Stimulated activated CD8-positive, alpha-beta memory T cell treated with anti-CD3 and anti-CD28 coated beads, Interleukin-12 subunit alpha, Interleukin-12 subunit beta, amount 100 ng/mL, for 24 hours (primary cell): ENCODE results near the gene HEXB.

Source experiments
- DNase-seq: peaks from one replicate; pipeline ENCODE4 v3.0.0-alpha.2; 2020; ENCODE audit errors: extremely low read depth

Gene HEXB

DNA sequence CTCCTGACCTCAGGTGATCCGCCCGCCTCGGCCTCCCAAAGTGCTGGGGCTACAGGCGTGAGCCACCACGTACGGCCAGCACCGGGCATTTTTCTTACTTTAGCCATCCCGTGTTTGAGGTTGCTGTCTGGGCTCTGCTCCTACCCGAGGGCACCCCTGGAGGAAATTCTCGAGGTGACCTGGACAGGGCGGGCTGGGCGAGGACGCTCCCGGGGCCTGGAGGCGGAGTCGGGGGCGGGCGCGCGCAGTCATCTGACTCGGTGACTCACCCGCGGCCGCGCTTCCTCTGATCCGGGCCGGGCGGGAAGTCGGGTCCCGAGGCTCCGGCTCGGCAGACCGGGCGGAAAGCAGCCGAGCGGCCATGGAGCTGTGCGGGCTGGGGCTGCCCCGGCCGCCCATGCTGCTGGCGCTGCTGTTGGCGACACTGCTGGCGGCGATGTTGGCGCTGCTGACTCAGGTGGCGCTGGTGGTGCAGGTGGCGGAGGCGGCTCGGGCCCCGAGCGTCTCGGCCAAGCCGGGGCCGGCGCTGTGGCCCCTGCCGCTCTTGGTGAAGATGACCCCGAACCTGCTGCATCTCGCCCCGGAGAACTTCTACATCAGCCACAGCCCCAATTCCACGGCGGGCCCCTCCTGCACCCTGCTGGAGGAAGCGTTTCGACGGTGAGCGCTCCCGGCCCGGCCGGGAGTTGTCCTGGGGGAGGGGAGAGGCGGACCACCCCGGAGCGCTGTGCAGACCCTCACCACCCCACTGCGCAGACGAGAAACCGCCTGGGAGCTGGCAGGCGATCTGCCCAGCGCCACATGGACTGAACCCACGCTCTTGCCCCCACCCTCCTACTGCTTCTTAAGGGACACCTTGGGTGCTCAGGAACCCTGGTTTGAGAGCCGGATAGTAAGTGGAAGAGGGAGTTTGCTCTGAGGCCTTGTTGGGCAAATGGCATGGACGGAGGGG is at the start of gene HEXB:
Gene HEXB, plus strand, starts transcription at position 334 of the 952 bp plus-strand sequence. Its CDS starts 28 bp downstream, at position 362.
- peak; percentile 71 for DNase-seq

GRCh38 chr5:74636149-74636548 is 48.9 kb upstream of the HEXB start:
- no peak for DNase-seq

GRCh38 chr5:74636552-74636951 is 48.5 kb upstream of the HEXB start:
- DNase-seq = no peak

GRCh38 chr5:74638544-74638969 is 46.5 kb upstream of the HEXB start:
- no peak for DNase-seq

DNA sequence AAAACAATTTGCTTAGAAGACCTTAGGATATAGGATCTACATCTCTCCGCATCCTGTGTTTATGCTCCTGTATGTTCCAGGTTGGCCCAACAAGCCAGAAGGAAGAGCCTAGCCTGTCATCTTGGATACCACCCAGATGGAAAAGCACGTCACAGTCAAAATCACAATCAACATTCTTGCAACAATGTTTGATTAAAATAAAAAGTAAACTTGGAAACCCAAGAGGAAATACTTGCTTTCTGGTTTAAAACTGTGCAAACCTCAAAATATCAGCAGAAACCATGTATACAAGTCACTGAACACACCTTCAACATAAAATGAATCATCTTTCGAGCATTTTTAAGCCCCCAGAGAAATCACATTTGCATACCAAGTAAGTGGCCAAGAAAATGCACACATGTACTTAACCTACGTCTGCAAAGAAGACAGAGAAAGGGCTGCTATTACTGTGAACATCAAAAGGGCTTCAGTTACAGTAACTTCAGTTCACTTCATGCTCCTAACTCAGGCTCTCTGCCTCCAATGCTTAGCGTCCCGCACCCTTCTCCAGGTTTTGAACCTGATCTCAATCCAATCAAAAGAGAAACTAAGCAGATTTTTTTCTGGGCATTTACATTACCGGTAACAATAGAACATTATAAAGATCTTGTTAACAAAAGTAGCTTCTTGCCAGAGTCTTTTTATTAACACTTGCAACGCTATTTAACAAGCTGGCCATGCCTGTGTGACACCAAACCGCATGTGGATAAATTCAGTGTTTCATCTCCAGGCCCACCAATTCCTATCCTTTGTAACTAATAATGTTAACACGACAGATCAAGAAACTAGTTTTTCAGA is 45.8 kb upstream of the HEXB start:
- no peak for DNase-seq

DNA sequence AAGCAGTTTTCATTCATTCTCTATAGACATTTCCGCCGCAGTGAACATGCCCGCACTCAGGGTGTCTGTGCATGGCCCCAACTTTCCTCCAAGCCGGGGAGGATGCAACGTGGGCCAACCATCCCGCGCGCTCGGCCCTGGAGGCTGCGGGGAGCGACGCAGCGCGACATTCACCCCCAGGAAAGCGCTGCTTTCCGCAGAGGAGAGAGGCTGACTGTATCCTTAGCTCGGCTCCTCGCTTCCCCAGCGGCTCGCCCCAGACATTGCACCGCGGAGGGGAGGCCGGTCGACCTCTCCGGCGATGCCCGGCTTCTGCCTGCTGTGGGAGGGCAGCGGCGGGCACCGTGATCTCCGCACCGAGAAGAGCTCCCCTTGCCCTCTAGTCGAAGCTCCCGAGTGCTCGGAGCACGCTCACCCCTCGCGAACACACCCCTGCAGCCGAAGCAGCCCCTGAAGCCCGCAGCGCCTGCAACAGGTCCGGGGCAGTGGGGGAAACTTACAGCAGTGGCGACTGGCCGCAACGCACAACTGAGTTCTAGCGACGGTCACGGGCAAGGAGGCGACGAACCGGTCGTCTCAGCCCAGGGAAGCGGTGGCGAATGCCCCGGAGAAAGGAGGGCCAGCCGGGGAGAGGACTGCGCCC is 45.1 kb upstream of the HEXB start:
- no peak for DNase-seq

DNA sequence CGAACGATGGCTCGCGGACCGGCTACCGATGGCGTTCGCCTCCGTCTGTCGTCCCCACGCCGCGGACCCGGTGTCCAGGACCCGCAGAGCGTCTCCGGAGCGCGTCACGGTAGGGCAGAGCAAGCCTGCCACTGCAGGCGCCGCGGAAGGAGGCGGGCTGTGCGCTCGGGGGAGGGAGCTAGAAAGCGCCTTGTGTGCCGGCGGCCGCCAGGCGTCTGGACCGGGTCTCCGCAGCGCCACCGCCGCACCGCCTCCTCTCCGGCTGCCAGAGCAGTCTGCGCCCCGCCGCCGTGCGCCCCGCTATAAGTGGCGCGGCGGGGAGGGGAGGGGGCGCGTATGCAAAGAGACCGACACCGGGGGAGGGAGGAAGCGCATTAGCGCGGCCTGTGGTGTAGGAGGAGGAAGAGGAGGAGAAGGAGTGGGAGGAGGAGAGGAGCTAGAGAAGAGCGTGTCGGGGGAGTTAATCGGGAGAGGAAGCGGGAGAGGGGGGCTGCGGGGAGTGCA is 44.5 kb upstream of the HEXB start, which contains the start of gene ENC1:
Gene ENC1, minus strand, starts transcription at position 279 of the 504 bp plus-strand sequence. CDS start 4,243 bp downstream, outside the sequence.
- DNase-seq = peak; percentile 39

GRCh38 chr5:74640954-74641734 is 43.9 kb upstream of the HEXB start:
- DNase-seq = no peak

DNA sequence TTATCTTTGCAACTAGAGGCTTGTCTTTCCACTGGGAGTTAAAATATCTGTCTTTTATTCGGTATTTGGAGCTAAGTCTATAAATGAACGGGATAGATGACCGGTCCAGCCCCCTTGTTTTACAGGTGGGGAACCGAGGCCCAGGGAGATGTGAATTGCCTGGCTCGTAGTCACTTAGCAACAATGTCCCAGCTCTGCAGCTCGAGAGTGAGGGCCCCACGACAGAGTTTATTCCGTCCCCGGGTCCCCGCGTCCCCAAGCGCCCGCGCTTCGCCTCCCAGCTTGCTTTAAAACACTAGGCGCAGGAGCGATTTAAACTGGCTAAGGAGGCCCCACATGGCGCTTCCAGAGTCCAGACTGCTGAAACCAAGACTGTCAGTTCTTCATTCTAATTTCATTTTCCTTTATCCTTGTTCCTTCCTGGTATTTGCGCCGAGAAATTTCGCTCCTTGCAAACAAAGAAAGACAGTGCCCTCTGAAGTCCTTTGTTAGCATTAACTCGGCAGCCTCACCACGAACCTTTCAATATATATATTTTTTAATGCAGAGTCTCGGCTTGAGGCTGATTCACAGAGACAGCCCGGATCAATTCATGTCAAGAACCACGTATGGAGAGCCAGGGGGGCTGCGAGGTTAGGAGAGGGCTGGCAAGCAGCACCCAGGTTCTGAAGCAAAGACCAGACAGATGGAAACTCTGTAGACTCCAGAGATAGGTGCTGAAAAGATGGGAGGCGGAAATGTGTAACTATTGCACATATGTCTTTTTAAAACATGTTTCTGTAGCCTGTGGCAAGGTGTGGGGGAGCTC is 43.1 kb upstream of the HEXB start:
- no peak for DNase-seq

DNA sequence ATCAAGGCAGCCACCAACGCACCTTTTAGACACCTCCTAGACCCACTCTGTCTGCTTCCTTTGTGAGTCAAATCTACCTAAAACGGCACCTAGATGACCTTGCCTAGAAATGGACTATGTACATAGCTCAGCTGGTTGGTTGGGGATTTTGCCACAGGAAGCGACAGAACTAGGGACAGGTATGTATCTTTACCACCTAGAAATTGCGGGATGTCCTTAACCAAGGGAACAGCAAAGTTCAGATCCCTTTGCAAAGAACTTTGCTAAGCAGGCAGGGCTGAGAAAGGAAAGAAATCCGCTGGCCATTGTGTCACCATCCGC is 42.5 kb upstream of the HEXB start:
- no peak for DNase-seq

- no peak for DNase-seq
These were observed 41.9 kb upstream of the HEXB start for GRCh38 chr5:74643111-74643562.

DNA sequence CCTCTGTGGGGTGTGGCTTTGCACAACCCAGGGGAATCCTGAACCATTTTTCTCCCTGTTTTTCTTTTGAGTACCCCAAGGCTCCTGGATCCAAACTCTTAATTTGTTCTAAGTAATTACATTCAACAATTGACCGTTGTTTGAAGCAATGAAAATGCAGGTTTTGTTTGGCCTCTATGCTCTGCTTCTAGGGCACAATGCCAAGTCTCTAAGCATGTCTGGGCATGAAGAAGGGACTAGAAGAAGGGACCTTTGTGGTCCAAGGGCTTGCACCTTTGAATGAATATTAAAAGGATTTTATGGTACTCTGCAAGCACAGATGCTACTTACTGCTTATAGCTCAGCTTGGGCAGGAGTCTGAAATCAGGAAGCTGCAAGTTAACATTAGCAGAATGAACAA is 37.9 kb upstream of the HEXB start:
- DNase-seq = no peak

DNA sequence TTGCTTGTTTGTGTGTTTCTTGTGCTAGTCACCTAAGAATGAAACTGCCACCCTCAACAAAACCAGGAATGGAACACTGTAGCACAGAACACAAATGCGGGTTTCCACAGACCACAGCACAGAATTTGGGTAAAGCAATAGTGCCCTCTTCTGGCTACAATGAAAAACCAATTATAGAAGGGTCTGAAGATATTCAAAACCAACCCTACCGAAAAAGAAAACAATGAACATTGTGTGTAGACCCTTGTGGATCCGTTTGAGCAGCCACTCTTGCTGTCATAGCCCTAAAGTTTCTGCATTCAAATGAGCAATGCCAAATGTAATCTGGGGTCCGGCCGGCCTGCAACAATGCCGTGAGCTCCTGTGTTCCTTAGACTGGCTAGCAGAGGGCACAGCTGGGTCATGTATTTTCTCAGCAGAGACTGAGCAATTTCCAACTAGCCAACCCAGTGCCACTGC is 36.2 kb upstream of the HEXB start:
- no peak for DNase-seq

DNA sequence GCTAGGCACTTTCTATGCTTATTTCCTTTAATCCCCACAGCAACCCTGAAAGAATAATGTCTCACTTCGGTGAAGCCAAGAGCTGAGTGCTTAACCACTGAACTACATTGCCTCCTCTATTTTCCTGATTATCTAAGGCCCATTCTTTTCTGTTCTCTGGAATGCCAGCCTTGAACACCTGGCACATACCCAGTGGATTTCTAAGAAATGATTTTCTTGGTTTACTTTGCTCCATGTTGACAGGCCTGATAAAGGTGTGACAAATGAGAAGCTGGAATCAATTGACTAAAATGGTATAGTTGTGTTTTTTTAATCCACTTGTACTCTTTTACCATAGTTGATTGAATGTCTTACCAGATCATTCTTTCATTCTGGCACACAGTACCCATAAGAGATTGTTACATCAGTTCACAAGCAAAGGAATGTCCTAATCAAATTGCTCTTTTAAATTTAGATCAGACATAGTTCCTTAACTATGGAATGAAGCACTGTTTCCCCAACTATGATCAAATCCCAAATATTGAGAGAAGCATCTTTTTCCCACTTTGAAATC is 35.5 kb upstream of the HEXB start:
- no peak for DNase-seq

- no peak for DNase-seq
These were observed 33.3 kb upstream of the HEXB start for GRCh38 chr5:74651710-74652109.

GRCh38 chr5:74652576-74652975 is 32.5 kb upstream of the HEXB start:
- no peak for DNase-seq

DNA sequence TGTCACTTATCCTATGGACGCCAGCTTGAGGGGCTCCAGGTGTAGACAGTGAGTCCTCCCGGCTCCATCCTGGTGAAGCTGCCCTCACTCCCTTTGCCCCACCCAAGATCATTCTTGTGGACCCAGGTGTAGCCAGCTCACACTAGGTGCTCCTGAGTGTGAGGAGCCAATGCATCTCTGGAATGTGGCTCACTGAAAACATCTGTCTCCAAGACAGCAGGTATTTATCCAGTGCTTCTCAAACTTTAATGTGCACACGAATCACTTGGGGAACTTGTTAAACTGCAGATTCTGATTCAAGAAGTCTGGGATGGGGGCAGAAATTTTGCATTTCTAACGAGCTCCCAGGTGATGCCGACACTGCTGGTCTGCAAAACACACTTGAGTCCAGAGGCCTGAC is 31.0 kb upstream of the HEXB start:
- no peak for DNase-seq

DNA sequence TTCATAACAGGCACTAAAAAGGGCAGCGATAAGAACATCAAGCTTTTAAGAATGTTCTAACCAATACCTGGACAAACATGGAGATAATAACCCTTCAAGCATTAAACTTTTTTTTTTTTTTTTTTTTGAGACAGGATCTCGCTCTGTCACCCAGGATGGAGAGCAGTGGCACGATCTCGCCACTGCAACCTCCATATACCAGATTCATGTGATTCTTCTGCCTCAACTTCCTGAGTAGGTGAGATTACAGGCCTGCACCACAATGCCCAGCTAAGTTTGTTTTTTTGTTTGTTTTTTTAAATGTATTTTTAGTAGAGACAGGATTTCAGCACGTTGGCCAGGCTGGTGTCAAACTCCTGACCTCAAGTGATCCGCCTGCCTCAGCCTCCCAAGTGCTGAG is 29.8 kb upstream of the HEXB start:
- no peak for DNase-seq

DNA sequence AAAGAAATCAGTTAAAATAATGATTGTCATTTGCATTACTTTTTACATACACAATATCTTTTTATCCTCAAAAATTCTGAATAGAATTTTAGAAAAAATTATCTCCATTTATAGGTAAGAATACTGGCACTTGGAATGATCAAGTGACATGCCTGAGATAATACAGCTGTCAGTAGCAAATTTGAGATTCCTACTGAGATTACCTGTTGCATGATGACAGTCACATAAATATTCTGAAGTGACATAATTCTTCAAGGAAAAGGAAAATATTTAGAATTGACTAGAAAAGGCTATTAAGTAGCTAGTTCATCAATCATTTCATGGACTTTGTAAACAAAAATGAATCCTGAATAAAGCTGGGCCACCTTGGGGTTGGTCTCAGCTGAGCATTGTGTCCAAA is 29.3 kb upstream of the HEXB start:
- no peak for DNase-seq

DNA sequence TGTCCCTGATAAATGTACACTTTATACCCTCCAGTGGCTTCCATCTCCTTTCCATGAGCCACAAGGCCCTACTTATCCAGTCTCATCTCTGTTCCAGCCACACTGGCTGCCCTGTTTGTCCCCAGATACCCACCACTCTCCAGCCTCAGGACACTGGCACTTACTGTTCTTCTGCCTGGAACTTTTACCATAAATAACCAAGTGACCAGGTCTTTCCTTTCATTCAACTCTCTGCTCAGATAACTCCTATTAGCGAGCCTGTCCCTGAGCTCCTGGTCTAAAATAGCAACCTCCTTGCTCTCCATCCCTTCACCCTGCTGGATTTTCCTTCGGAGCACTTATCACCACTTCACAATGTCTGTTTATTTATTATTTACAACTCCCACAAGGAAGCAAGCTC is 27.9 kb upstream of the HEXB start:
- no peak for DNase-seq
